ENCODE measurements around the gene BMP5.

BMP5 gene

GRCh38 chr6:55827818-55828522 is 47.4 kb downstream of the BMP5 start:
- no peak for TF ChIP-seq ZNF274 (IDR thresholded peaks at IDR 0.05; ENCODE audit: low read depth, low read length)
- no peak for TF ChIP-seq YY1 (IDR thresholded peaks at IDR 0.05; ENCODE audit: insufficient read depth, insufficient read length)
- TF ChIP-seq SUZ12 (IDR thresholded peaks at IDR 0.05; ENCODE audit: extremely low read depth, insufficient read depth, insufficient read length) = no peak
- Histone ChIP-seq H3K9me3 (ENCODE audit: insufficient read depth, low read length) (no peaks in the 10 kb centered on the region), H3K4me1 (ENCODE audit: insufficient read depth, insufficient read length) (no peaks in the 10 kb centered on the region), H3K27me3 (ENCODE audit: insufficient read depth, insufficient read length) (no peaks in the 10 kb centered on the region), H3K36me3 (ENCODE audit: insufficient read depth, insufficient read length, low read length) (no peaks in the 10 kb centered on the region), H3K4me3 (ENCODE audit: insufficient read length, low read depth) (no peak overlapping the region), H3K9ac (ENCODE audit: insufficient read length, low read depth) (no peak overlapping the region)
- DNase-seq (ENCODE audit: low read depth, low spot score) = no peak

- no peak for DNase-seq (ENCODE audit: low read depth, low spot score)
- TF ChIP-seq YY1 (IDR thresholded peaks at IDR 0.05; ENCODE audit: insufficient read depth, insufficient read length) (no peak), ZNF274 (IDR thresholded peaks at IDR 0.05; ENCODE audit: low read depth, low read length) (no peak), SUZ12 (IDR thresholded peaks at IDR 0.05; ENCODE audit: extremely low read depth, insufficient read depth, insufficient read length) (no peak)
- no peaks in the 10 kb centered on the region for H3K27me3 ChIP-seq (ENCODE audit: insufficient read depth, insufficient read length)
- H3K4me3 ChIP-seq (ENCODE audit: insufficient read length, low read depth) = no peak overlapping the region
- H3K36me3 ChIP-seq (ENCODE audit: insufficient read depth, insufficient read length, low read length) = no peaks in the 10 kb centered on the region
- H3K4me1 ChIP-seq (ENCODE audit: insufficient read depth, insufficient read length) = no peaks in the 10 kb centered on the region
- H3K9me3 ChIP-seq (ENCODE audit: insufficient read depth, low read length) = no peaks in the 10 kb centered on the region
- no peak overlapping the region for H3K9ac ChIP-seq (ENCODE audit: insufficient read length, low read depth)
These were observed 48.4 kb downstream of the BMP5 start for GRCh38 chr6:55826941-55827340.

GRCh38 chr6:55825402-55826051 is 49.9 kb downstream of the BMP5 start:
- no peak for DNase-seq (ENCODE audit: low read depth, low spot score)
- no peaks in the 10 kb centered on the region for H3K27me3 ChIP-seq (ENCODE audit: insufficient read depth, insufficient read length)
- no peaks in the 10 kb centered on the region for H3K9me3 ChIP-seq (ENCODE audit: insufficient read depth, low read length)
- TF ChIP-seq SUZ12 (IDR thresholded peaks at IDR 0.05; ENCODE audit: extremely low read depth, insufficient read depth, insufficient read length) = no peak
- no peak for TF ChIP-seq ZNF274 (IDR thresholded peaks at IDR 0.05; ENCODE audit: low read depth, low read length)
- no peak for TF ChIP-seq YY1 (IDR thresholded peaks at IDR 0.05; ENCODE audit: insufficient read depth, insufficient read length)
- no peak overlapping the region for H3K4me3 ChIP-seq (ENCODE audit: insufficient read length, low read depth)
- H3K4me1 ChIP-seq (ENCODE audit: insufficient read depth, insufficient read length) = no peaks in the 10 kb centered on the region
- no peak overlapping the region for H3K9ac ChIP-seq (ENCODE audit: insufficient read length, low read depth)
- H3K36me3 ChIP-seq (ENCODE audit: insufficient read depth, insufficient read length, low read length) = no peaks in the 10 kb centered on the region

- TF ChIP-seq SUZ12 (IDR thresholded peaks at IDR 0.05; ENCODE audit: extremely low read depth, insufficient read depth, insufficient read length) (no peak), YY1 (IDR thresholded peaks at IDR 0.05; ENCODE audit: insufficient read depth, insufficient read length) (no peak), ZNF274 (IDR thresholded peaks at IDR 0.05; ENCODE audit: low read depth, low read length) (no peak)
- no peak for DNase-seq (ENCODE audit: low read depth, low spot score)
- no peaks in the 10 kb centered on the region for H3K9me3 ChIP-seq (ENCODE audit: insufficient read depth, low read length)
- H3K4me3 ChIP-seq (ENCODE audit: insufficient read length, low read depth) = no peak overlapping the region
- H3K4me1 ChIP-seq (ENCODE audit: insufficient read depth, insufficient read length) = no peaks in the 10 kb centered on the region
- H3K27me3 ChIP-seq (ENCODE audit: insufficient read depth, insufficient read length) = no peaks in the 10 kb centered on the region
- no peaks in the 10 kb centered on the region for H3K36me3 ChIP-seq (ENCODE audit: insufficient read depth, insufficient read length, low read length)
- H3K9ac ChIP-seq (ENCODE audit: insufficient read length, low read depth) = no peak overlapping the region
These were observed 52.6 kb downstream of the BMP5 start for GRCh38 chr6:55822815-55823214.

GRCh38 chr6:55822005-55822404 is 53.4 kb downstream of the BMP5 start:
- Histone ChIP-seq H3K27me3 (ENCODE audit: insufficient read depth, insufficient read length) (no peaks in the 10 kb centered on the region), H3K9ac (ENCODE audit: insufficient read length, low read depth) (no peak overlapping the region), H3K4me1 (ENCODE audit: insufficient read depth, insufficient read length) (no peaks in the 10 kb centered on the region), H3K9me3 (ENCODE audit: insufficient read depth, low read length) (no peaks in the 10 kb centered on the region), H3K36me3 (ENCODE audit: insufficient read depth, insufficient read length, low read length) (no peaks in the 10 kb centered on the region), H3K4me3 (ENCODE audit: insufficient read length, low read depth) (no peak overlapping the region)
- TF ChIP-seq ZNF274 (IDR thresholded peaks at IDR 0.05; ENCODE audit: low read depth, low read length) = no peak
- TF ChIP-seq SUZ12 (IDR thresholded peaks at IDR 0.05; ENCODE audit: extremely low read depth, insufficient read depth, insufficient read length) = no peak
- TF ChIP-seq YY1 (IDR thresholded peaks at IDR 0.05; ENCODE audit: insufficient read depth, insufficient read length) = no peak
- DNase-seq (ENCODE audit: low read depth, low spot score) = no peak

- Histone ChIP-seq H3K36me3 (ENCODE audit: insufficient read depth, insufficient read length, low read length) (no peaks in the 10 kb centered on the region), H3K4me3 (ENCODE audit: insufficient read length, low read depth) (no peak overlapping the region), H3K9me3 (ENCODE audit: insufficient read depth, low read length) (no peaks in the 10 kb centered on the region), H3K9ac (ENCODE audit: insufficient read length, low read depth) (no peak overlapping the region), H3K4me1 (ENCODE audit: insufficient read depth, insufficient read length) (no peaks in the 10 kb centered on the region), H3K27me3 (ENCODE audit: insufficient read depth, insufficient read length) (no peaks in the 10 kb centered on the region)
- DNase-seq (ENCODE audit: low read depth, low spot score) = no peak
- TF ChIP-seq SUZ12 (IDR thresholded peaks at IDR 0.05; ENCODE audit: extremely low read depth, insufficient read depth, insufficient read length) = no peak
- TF ChIP-seq ZNF274 (IDR thresholded peaks at IDR 0.05; ENCODE audit: low read depth, low read length) = no peak
- TF ChIP-seq YY1 (IDR thresholded peaks at IDR 0.05; ENCODE audit: insufficient read depth, insufficient read length) = no peak
These were observed 54.7 kb downstream of the BMP5 start for GRCh38 chr6:55820696-55821095.

GRCh38 chr6:55819811-55820210 is 55.6 kb downstream of the BMP5 start:
- H3K9me3 ChIP-seq (ENCODE audit: insufficient read depth, low read length) = no peaks in the 10 kb centered on the region
- TF ChIP-seq YY1 (IDR thresholded peaks at IDR 0.05; ENCODE audit: insufficient read depth, insufficient read length) = no peak
- TF ChIP-seq ZNF274 (IDR thresholded peaks at IDR 0.05; ENCODE audit: low read depth, low read length) = no peak
- TF ChIP-seq SUZ12 (IDR thresholded peaks at IDR 0.05; ENCODE audit: extremely low read depth, insufficient read depth, insufficient read length) = no peak
- no peaks in the 10 kb centered on the region for H3K4me1 ChIP-seq (ENCODE audit: insufficient read depth, insufficient read length)
- no peak overlapping the region for H3K9ac ChIP-seq (ENCODE audit: insufficient read length, low read depth)
- H3K27me3 ChIP-seq (ENCODE audit: insufficient read depth, insufficient read length) = no peaks in the 10 kb centered on the region
- no peak for DNase-seq (ENCODE audit: low read depth, low spot score)
- H3K36me3 ChIP-seq (ENCODE audit: insufficient read depth, insufficient read length, low read length) = no peaks in the 10 kb centered on the region
- no peak overlapping the region for H3K4me3 ChIP-seq (ENCODE audit: insufficient read length, low read depth)

Measured in NT2/D1 (cell line).